HAP-1 (cell line): ENCODE data around the gene AGBL4.

ENCODE experiments used
- DNase-seq, 2 experiments: peaks; one replicate each; pipeline ENCODE4 v3.0.0-alpha.2; 2016 to 2020; ENCODE audit warnings: low spot score in 2 of 2
- H3K27me3 ChIP-seq: fragments of 250-450 bp; sonication (Bioruptor Pico); 2 replicates; pipeline ENCODE4 v1.5.1; 2020; ENCODE audit warnings: low read depth, mild to moderate bottlenecking, moderate library complexity
- H3K36me3 ChIP-seq: fragments of 250-450 bp; sonication (Bioruptor Pico); replicated peaks from 2 replicates; pipeline ENCODE4 v1.5.1; 2020; ENCODE audit warnings: mild to moderate bottlenecking
- H3K4me1 ChIP-seq: fragments of 250-450 bp; sonication (Bioruptor Pico); 2 replicates; pipeline ENCODE4 v1.5.1; 2020; ENCODE audit warnings: mild to moderate bottlenecking
- H3K4me3 ChIP-seq: fragments of 250-450 bp; sonication (Bioruptor Pico); 2 replicates; pipeline ENCODE4 v1.5.1; 2020; ENCODE audit warnings: mild to moderate bottlenecking, moderate library complexity
- H3K9me3 ChIP-seq: fragments of 250-450 bp; sonication (Bioruptor Pico); 2 replicates; pipeline ENCODE4 v1.5.1; 2020; ENCODE audit warnings: mild to moderate bottlenecking, moderate library complexity
- in situ Hi-C: fragments of 300-500 bp; cut with MboI; formaldehyde crosslinking; loops from 3 replicates; pipeline ENCODE4 v1.14.3; 2020; ENCODE audit warnings: low sequenced_read_pairs, inconsistent platforms, mixed read lengths

Gene AGBL4

DNA sequence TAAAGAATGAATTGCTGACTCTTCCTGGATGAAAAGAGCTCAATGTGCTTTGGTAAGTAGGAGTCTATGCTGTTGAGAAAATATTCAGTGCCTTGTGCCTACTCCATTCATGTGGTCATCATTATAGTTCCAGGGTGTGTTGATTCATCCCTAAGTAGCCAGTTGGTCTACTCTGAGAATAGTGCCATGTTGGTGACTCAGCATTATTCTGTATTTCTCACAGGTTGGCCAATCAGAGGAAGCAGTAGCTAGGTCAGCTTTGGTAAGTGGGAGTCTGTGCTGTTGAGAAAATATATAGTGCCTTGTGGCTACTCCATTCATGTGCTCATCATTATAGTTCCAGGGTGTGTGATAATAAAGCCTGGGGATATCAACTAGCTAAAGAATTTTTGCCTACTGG, 397.3 kb downstream of the AGBL4 start:
- DNase-seq = no peak
- Histone ChIP-seq H3K36me3 (no peaks in the 10 kb centered on the region), H3K27me3 (no peaks in the 10 kb centered on the region), H3K4me3 (no peak overlapping the region), H3K9me3 (no peaks in the 10 kb centered on the region), H3K4me1 (no peaks in the 10 kb centered on the region)
- in situ Hi-C loops = no loop called here

DNA sequence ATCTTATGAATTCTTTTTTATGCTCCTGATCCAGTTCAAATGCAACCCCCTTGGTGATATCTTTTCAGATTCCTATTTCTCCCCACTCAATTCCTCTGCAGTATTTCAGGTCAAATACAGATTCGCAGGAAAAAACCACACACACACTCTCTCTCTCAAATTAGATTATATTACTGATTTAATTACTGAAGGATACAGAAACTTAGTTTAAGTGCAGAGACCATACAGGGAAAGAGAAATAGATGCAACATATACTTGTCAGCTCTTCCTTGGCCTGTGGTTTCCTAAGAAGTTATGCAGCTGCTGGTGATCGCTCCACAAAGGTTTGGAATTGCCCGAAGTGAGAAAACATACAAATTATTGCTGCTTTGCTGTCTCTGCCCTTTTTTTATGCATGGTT, 400.9 kb downstream of the AGBL4 start:
- DNase-seq = no peak
- Histone ChIP-seq H3K36me3 (no peaks in the 10 kb centered on the region), H3K9me3 (no peaks in the 10 kb centered on the region)

DNA sequence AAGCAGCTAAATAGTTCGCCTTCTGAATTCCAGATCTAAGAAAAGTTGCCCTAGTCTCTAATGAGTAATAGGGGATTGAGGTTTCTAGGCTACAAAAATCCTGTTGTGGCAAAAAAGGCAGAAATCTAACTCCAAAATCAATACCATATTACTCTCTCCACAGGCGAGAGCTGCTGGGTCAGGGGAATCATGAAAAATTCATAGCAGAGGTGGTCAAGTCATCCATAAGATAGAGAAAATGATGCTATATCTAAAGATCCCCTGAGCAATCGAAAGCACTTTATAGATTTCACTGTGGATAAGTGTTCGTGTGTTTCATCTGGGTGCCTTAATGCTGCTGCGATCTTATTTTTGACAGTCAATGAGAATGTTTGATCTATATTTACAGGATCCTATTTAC, 417.7 kb downstream of the AGBL4 start:
- Histone ChIP-seq H3K27me3 (no peaks in the 10 kb centered on the region), H3K9me3 (no peaks in the 10 kb centered on the region), H3K4me1 (no peaks in the 10 kb centered on the region), H3K36me3 (no peaks in the 10 kb centered on the region), H3K4me3 (no peak overlapping the region)
- DNase-seq = no peak
- in situ Hi-C loops = no loop called here

More for the DNA sequence above, 400.9 kb downstream of the AGBL4 start:
- H3K4me3 ChIP-seq = no peak overlapping the region
- in situ Hi-C loops = no loop called here
- H3K27me3 ChIP-seq = no peaks in the 10 kb centered on the region
- H3K4me1 ChIP-seq = no peaks in the 10 kb centered on the region

DNA sequence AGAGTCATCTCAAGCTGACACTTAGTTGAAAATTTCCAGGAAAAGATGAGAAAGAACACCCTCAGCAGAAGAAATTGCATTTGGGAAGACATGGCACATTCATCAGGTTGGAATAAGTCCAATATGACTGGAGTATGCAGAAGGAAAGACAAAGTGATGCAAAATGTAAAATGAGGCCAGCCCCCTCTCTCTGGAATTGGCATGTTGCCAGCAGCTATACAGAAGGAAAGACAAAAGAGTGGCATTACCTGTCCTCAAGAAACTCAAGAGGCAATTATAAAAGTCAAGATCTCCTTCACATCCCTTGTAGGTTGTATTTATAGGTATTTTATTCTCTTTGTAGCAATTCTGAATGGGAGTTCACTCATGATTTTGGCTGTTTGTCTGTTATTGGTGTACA, 426.3 kb downstream of the AGBL4 start:
- no peak for DNase-seq
- Histone ChIP-seq H3K4me3 (no peak overlapping the region), H3K27me3 (no peaks in the 10 kb centered on the region), H3K4me1 (no peaks in the 10 kb centered on the region), H3K36me3 (no peaks in the 10 kb centered on the region), H3K9me3 (no peaks in the 10 kb centered on the region)
- in situ Hi-C loops = no loop called here

DNA sequence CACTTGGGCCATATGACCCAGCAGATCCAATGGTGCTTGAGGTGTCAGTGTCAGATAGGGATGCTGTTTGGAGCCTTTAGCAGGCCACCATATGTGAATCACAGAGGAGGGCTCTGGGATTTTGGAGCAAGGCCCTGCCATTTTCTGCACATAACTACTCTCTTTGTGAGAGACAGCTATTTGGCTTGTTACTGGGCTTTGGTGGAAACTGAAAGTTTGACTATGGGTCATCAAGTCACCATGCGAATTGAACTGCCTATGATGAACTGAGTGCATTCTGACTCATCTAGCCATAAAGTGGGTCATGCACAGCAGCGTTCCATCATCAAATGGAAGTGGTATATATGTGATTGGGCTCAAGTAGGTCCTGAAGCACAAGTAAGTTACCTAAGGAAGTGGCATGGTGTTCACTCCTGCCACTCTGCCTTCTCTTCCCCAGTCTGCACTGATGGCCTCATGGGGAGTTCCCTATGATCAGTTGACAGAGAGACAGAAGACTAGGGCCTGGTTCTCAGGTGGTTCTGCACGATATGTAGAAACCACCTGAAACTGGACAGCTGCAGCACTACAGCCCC, 447.3 kb downstream of the AGBL4 start:
- no peaks in the 10 kb centered on the region for H3K9me3 ChIP-seq
- in situ Hi-C loops = no loop called here
- H3K4me1 ChIP-seq = no peaks in the 10 kb centered on the region
- DNase-seq = no peak
- H3K27me3 ChIP-seq = no peaks in the 10 kb centered on the region
- no peak overlapping the region for H3K4me3 ChIP-seq
- no peaks in the 10 kb centered on the region for H3K36me3 ChIP-seq

DNA sequence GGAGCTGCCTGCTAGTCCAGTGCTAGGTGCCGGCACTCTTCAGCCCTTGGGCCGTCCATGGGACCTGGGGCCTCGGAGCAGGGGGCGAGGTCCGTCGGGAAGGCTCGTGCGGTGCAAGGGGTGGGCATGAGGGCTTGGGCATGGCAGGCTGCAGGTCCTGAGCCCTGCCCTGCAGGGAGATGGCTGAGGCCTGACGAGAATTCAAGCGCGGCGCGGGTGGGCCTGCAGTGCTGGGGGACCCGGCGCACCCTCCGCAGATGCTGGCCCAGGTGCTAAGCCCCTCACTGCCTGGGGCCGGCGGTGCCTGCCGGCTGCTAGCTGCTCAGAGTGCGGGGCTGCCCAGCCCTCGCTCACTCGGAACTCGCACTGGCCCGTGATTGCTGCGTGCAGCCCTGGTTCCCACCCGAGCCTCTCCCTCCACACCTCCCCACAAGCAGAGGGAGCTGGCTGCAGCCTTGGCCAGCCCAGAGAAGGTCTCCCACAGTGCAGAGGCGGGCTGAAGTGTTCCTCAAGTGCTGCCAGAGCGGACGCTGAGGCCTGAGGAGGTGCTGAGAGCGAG, 467.0 kb downstream of the AGBL4 start:
- no peak overlapping the region for H3K4me3 ChIP-seq
- no peaks in the 10 kb centered on the region for H3K9me3 ChIP-seq
- H3K4me1 ChIP-seq = no peaks in the 10 kb centered on the region
- in situ Hi-C loops = no loop called here
- H3K36me3 ChIP-seq = no peaks in the 10 kb centered on the region
- DNase-seq = no peak
- H3K27me3 ChIP-seq = no peaks in the 10 kb centered on the region

DNA sequence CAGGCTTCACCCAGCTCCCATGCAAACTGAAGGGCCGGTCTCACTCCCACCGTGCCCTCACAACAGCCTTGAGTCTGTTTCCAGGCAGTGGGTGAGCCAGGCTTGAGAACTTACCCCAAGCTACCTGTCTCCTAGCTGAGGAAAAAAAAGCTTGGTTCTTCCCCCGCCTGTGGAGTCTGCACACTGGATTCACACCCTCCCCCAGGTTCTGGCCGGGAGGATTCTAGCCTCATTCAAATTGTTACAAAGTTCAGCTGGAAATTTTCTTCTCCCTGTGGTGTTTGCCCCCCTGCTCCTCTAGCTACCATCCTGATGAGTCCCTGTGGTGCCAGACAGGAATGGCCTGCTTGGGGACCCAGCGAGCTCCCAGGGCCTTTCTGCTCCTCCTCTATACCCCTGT, 471.7 kb downstream of the AGBL4 start:
- Histone ChIP-seq H3K4me1 (no peaks in the 10 kb centered on the region), H3K9me3 (no peaks in the 10 kb centered on the region), H3K27me3 (no peaks in the 10 kb centered on the region), H3K4me3 (no peak overlapping the region), H3K36me3 (no peaks in the 10 kb centered on the region)
- in situ Hi-C loops = no loop called here
- no peak for DNase-seq

DNA sequence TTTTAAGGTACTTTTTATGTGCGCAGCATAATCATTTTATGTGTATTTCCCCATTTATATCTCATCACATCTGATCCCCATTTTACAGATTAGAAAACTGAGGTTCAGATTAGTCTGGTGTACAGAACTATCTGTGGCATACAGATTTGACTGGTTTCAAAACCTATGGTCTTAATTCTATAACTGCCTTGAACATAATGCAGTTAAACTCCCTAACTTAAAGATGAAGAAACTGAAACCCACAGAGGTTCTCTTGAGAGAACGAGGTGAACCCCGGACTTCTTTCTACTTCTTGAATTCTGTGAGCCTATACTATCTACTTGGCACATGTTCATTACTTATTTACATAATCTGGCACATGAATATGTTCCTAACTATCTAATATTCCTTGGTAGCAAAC, 479.1 kb downstream of the AGBL4 start:
- H3K4me3 ChIP-seq = no peak overlapping the region
- no peaks in the 10 kb centered on the region for H3K36me3 ChIP-seq
- DNase-seq = no peak
- no peaks in the 10 kb centered on the region for H3K9me3 ChIP-seq
- H3K27me3 ChIP-seq = no peaks in the 10 kb centered on the region
- in situ Hi-C loops = no loop called here
- no peaks in the 10 kb centered on the region for H3K4me1 ChIP-seq

DNA sequence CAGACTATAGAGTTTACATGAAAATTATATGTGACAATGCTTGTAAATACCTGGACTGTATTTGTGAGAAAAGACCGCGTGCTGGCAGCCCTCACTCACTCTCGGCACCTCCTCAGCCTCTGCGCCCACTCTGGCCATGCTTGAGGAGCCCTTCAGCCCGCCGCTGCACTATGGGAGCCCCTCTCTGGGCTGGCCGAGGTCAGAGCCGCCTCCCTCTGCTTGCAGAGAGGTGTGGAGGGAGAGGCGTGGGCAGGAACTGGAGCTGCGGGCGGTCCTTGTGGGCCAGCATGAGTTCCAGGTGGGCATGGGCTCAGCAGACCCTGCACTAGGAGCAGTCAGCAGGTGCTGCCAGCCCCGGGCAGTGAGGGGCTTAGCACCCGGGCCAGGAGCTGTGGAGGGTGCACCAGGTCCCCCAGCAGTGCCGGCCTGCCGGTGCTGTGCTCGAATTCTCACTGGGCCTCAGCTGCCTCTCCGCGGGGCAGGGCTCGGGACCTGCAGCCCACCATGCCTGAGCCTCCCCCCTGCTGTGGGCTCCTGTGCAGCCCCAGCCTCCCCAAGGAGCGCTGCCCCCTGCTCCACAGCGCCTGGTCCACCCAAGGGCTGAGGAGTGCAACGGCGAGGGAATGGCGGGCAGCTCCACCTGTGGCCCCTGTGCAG, 482.5 kb downstream of the AGBL4 start:
- no peak for DNase-seq
- H3K9me3 ChIP-seq = no peaks in the 10 kb centered on the region
- in situ Hi-C loops = no loop called here

DNA sequence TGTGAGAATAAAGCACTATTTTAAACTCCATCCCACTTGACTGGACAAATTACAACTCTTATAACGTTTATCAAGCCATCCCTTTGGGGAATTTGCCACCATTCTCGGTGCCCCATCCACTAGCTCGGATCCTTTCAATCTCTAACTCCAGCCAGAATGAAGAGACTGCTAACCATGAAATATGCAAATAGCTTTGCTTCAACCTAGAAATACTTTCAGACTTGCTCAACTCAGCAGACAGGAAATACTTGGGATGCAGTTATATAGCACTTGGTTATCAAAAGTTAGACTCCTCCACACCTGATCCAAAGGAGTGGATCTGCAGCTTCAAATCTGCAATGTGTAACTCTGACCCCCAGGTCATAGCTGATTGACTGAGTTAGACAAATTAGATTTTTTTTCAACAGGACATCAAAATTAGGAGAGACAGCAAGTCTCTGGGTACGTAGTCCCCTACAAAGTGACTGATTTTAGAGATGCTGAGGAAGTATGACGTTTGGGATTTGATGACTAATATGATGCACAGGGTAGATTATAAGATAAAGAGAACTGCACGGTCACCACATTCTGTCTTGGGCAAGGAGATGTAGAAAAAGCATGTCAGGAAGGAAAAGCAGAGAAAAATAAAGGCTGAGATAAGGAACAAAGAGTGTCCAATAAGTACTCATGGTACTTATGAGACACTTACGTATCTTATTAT, 496.0 kb downstream of the AGBL4 start:
- Histone ChIP-seq H3K36me3 (no peaks in the 10 kb centered on the region), H3K4me1 (no peaks in the 10 kb centered on the region), H3K4me3 (no peak overlapping the region), H3K27me3 (no peaks in the 10 kb centered on the region), H3K9me3 (no peaks in the 10 kb centered on the region)
- in situ Hi-C loops = no loop called here
- DNase-seq = no peak

More for the DNA sequence above, 482.5 kb downstream of the AGBL4 start:
- Histone ChIP-seq H3K27me3 (no peaks in the 10 kb centered on the region), H3K4me3 (no peak overlapping the region), H3K36me3 (no peaks in the 10 kb centered on the region), H3K4me1 (no peaks in the 10 kb centered on the region)

DNA sequence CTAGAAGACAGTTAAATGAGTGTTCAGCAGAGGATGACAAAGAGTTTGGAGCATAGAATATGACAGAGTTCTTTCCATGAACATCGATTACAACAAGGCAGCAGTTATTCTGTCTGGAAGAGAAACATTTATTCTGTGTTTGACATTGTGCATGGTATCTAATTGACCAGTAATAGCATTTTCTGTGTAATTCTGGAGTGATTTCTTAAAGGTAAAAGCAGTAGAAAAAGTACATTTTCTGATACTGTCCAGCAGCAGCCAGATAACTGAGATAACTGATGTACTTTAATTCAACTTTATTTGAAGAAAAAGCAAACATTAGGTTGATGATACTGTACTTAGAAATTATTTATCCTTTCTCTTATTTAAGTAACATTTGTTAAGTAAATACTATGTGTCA, 497.1 kb downstream of the AGBL4 start:
- in situ Hi-C loops = no loop called here

DNA sequence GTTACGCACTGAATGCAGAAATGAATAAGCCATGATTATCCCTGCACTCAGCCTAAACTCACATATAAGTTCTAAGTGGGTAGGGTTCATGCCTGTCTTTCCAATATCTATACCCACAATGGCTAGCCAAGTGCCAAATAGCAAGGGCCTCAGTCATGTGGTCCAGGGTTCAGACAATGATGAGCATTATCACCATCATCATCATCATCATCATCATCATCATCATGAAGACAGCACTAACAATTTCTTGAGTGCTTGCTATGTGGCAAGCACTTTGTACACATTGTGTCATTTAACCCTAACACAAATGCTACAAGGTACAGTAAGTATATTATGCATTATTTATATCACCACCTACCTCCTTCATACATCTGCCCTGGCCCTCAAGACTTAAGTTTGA, 500.0 kb downstream of the AGBL4 start:
- Histone ChIP-seq H3K4me1 (no peaks in the 10 kb centered on the region), H3K27me3 (no peaks in the 10 kb centered on the region), H3K36me3 (no peaks in the 10 kb centered on the region), H3K9me3 (no peaks in the 10 kb centered on the region), H3K4me3 (no peak overlapping the region)
- DNase-seq = no peak
- in situ Hi-C loops = no loop called here

More for the DNA sequence above, 497.1 kb downstream of the AGBL4 start:
- Histone ChIP-seq H3K9me3 (no peaks in the 10 kb centered on the region), H3K4me3 (no peak overlapping the region), H3K4me1 (no peaks in the 10 kb centered on the region), H3K36me3 (no peaks in the 10 kb centered on the region), H3K27me3 (no peaks in the 10 kb centered on the region)
- DNase-seq = no peak

DNA sequence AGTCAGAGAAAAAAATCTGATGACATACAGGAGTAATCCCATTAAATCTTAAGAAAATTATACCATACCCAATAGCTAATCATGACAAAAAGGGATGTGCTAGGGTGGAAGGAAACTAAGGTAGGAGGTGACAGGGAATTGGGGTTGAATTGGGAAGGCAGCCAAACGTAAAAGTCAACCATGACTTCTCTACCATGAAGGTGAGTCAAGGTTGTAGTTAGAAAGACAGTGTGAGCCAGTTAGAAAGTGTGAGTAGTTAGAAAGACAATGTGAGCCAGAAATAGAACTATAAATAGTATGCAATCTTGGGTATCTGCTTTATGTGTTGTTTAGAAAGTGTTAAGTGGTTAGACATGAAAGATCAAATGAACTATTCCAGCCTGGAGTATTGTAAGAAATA, 556.8 kb downstream of the AGBL4 start:
- DNase-seq = no peak
- no peaks in the 10 kb centered on the region for H3K9me3 ChIP-seq
- H3K27me3 ChIP-seq = no peaks in the 10 kb centered on the region
- no peak overlapping the region for H3K4me3 ChIP-seq
- in situ Hi-C loops = no loop called here
- H3K4me1 ChIP-seq = no peaks in the 10 kb centered on the region
- no peaks in the 10 kb centered on the region for H3K36me3 ChIP-seq

DNA sequence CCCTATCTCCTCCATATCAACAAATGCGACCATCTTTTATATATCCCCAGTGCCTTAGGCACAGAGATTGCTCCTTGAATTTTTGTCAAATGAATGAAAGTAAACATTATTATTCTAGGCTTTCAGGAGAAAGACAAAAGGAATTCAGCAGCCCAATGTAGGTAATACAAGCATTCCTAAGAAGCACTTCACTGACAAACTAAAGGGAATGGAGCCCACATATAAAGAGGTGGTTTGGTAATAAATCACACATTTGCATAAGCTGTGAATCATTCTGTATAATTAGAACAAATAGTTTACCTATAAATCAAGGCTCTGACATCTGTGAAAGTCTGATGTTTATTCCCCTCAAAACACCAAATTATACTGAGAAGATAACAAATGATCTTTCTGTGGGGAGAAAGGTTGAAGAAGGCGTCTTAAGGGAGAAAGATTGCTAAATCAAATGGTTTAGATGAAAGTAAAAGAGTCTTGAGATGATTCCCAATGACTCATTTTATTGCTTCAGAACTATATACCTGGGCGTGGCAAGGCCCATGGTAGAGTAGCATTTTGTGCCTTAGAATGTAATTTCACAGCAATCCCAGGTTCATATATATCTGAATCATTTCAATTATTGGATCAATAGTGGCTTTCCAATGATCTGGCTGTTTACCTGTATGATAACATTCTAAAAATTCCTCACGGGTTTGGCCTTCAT, 558.1 kb downstream of the AGBL4 start:
- no peaks in the 10 kb centered on the region for H3K9me3 ChIP-seq
- H3K4me1 ChIP-seq = no peaks in the 10 kb centered on the region
- H3K4me3 ChIP-seq = no peak overlapping the region
- no peaks in the 10 kb centered on the region for H3K27me3 ChIP-seq
- no peak for DNase-seq
- in situ Hi-C loops = no loop called here
- H3K36me3 ChIP-seq = no peaks in the 10 kb centered on the region
